ENCODE data around the gene FAM151B. TPM values are rescaled to one million over a fixed set of nuclear protein-coding genes. Genes with fewer than 3 reads are reported as not detected.

Gene FAM151B
- total and polyA plus RNA-seq, 9 of the 15 experiments (the other 6 are each of a cell fraction or from before 2014, with no cell fraction given): 0.10 to 0.46 (median 0.22) TPM; not detected in 2

DNA sequence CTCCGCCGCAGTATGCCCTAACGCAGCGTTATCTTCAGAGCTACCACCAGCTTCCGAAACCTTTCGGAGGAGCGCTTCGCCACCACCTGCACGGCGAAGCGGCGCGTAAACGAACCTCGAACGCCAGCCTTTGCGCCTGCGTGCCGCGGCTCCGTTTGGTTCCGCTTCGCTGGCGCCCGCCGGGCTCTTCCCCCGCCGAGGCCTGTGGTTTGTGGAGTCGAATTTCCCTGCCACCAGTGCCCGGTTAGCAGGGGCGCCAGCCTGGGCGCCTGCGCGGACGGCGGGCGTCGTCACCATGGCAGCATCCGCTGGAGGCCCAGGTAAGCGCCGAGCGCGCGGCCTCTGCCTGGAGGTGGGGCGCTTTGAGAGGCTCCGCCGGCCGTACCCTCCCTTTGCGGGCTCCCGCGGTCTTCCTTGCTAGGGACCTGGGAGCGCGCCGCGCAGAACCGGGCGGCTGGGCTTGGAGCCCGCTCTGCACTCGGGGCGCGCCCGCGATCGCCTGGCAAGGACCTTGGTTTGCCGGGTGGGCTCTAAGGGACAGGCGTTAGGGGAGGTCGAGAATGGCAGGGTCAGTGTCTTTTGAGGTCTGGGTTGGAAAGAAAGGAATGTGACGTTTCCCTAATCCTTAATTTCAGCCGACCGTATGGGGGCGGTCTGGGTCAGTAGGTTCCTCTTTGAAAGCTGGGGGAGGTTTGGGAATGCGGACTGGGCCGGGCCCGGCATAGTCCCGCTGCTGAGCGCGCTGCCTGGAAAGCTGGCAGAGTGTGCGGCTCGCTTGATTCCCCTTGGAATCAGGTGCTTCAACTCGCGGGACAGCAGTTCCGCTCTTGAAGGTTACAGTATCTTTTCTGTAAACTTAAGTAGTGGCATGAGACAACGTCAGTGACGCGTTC, at the start of gene FAM151B (continued):
- TF ChIP-seq THRB (CRISPR knock-in tag; conservative IDR thresholded peaks at IDR 0.05) (no peak), FUS (optimal IDR thresholded peaks at IDR 0.05; ENCODE audit: low read depth, low read length) (no peak), ZNF609 (CRISPR knock-in tag; IDR thresholded peaks at IDR 0.05; ENCODE audit: borderline replicate concordance) (no peak), NBN (IDR thresholded peaks at IDR 0.05; ENCODE audit: low read depth) (no peak), E2F3 (CRISPR knock-in tag; IDR thresholded peaks at IDR 0.05) (no peak), E2F6 (IDR thresholded peaks at IDR 0.05; ENCODE audit: borderline replicate concordance in 1 of 2, extremely low read depth in 1 of 2, insufficient read depth in 1 of 2, insufficient read length in 1 of 2, low read depth in 1 of 2, low read length in 1 of 2, poor library complexity in 1 of 2, severe bottlenecking in 1 of 2) (peak in 1 of 2 experiments; percentile 14)
